DND-41 (cell line): Measurements from ENCODE around the gene ERG.

Source experiments
- CTCF ChIP-seq: IDR thresholded peaks from 2 replicates; pipeline ENCODE4 v1.5.1; 2012; ENCODE audit warnings: borderline replicate concordance, low read length, moderate library complexity, mild to moderate bottlenecking; ENCODE audit not compliant: poor library complexity, severe bottlenecking; ENCODE audit errors: extremely low read depth
- EZH2 ChIP-seq: IDR thresholded peaks from 3 replicates; pipeline ENCODE4 v1.6.1; 2012; ENCODE audit warnings: borderline replicate concordance, low read depth, mild to moderate bottlenecking, moderate library complexity, low read length, inconsistent platforms; ENCODE audit not compliant: severe bottlenecking

- TF ChIP-seq CTCF, result no peak
- TF ChIP-seq EZH2, result no peak
These were observed 46.4 kb upstream of the ERG start for GRCh38 chr21:38544661-38545060.
